ENCODE measurements around the gene MYNN.

GRCh38 chr3:169769287-169770181 is 3.7 kb upstream of the MYNN start, which contains the start of gene ACTRT3:
- TF ChIP-seq EZH2 (IDR thresholded peaks at IDR 0.05; ENCODE audit: low read depth) (no peak), CTCF (conservative IDR thresholded peaks at IDR 0.05) (no peak)
